WTC11 (cell line): ENCODE measurements around the gene ANO9.
"Not testable (repeated sequence)": the region's sequence is repeated elsewhere in the genome, so short reads cannot be mapped to it uniquely, and the experiment has no call there.

Experiments used
- CTCF ChIP-seq: fragments of 200-600 bp; IDR thresholded peaks from 2 replicates; pipeline ENCODE4 v1.8.0; 2022; ENCODE audit warnings: antibody characterized with exemption
- JUN ChIP-seq: sonication (generic); formaldehyde crosslinking; IDR thresholded peaks from 2 replicates; pipeline ENCODE4 v1.8.0; 2023; ENCODE audit warnings: mild to moderate bottlenecking, missing genetic modification reagents
- TP53 ChIP-seq: sonication (generic); formaldehyde crosslinking; IDR thresholded peaks from 2 replicates; pipeline ENCODE4 v1.8.1; 2023; ENCODE audit warnings: mild to moderate bottlenecking, missing genetic modification reagents

GRCh38 chr11:410711-411110, 31.1 kb downstream of the ANO9 start:
- TF ChIP-seq CTCF; TP53 (CRISPR knock-in tag); JUN (CRISPR knock-in tag): not testable (repeated sequence)
